B cell (primary cell): ENCODE measurements around the gene TMEM139. TPM values are rescaled to one million over a fixed set of nuclear protein-coding genes. Genes with fewer than 3 reads are reported as not detected.
A peak's percentile ranks its signal among the peaks of the same experiment; 100 is the strongest.
"Not testable (repeated sequence)": the region's sequence is repeated elsewhere in the genome, so short reads cannot be mapped to it uniquely, and the experiment has no call there.

ENCODE experiments used
- ATAC-seq: fragments of 200-7000 bp; cut with Tn5 transposase; one replicate; pipeline ENCODE4 v1.10.0; 2021; ENCODE audit warnings: low read depth, mild to moderate bottlenecking, moderate number of reproducible peaks, moderate library complexity
- CTCF ChIA-PET: fragments of 350-600 bp; sonication (Branson Sonifier 250); formaldehyde crosslinking; loops from one replicate; lab custom pipeline; 2021; ENCODE audit warnings: antibody characterized with exemption, inconsistent platforms; lab: Charles Lee
- POLR2A ChIA-PET: fragments of 350-600 bp; sonication (Branson Sonifier 250); formaldehyde crosslinking; loops from one replicate; lab custom pipeline; 2021; ENCODE audit warnings: antibody characterized with exemption; lab: Charles Lee
- DNase-seq: peaks from one replicate; pipeline ENCODE4 v3.0.0; 2013
- H2AFZ ChIP-seq: 2 replicates; pipeline ENCODE4 v1.6.1; 2012; ENCODE audit warnings: mild to moderate bottlenecking, low read depth, low read length; ENCODE audit not compliant: insufficient read depth, poor library complexity, severe bottlenecking
- H3K27ac ChIP-seq, 2 donors: 1 replicate in 1 of 2; 2 replicates in 1 of 2; pipeline ENCODE4 v1.5.1; 2012 to 2013; ENCODE audit warnings: low read length in 2 of 2, mild to moderate bottlenecking in 2 of 2, moderate library complexity in 1 of 2
- H3K27me3 ChIP-seq, 4 experiments: fragments of 200-600 bp in 1 of 4; sonication (generic) in 1 of 4; replicated peaks in 1 of 4; 1 replicate in 2 of 4; 2 replicates in 2 of 4; pipeline versions ENCODE4 v1.6.1 to v1.7.0; 2013 to 2016; ENCODE audit warnings: low read length in 3 of 4, mild to moderate bottlenecking in 2 of 4, mixed read lengths in 1 of 4, moderate library complexity in 1 of 4; ENCODE audit not compliant: insufficient read depth in 4 of 4, control insufficient read depth in 3 of 4; ENCODE audit errors: control extremely low read depth in 1 of 4
- H3K36me3 ChIP-seq, 2 experiments: replicated peaks in 1 of 2; 1 replicate in 1 of 2; 2 replicates in 1 of 2; pipeline versions ENCODE4 v1.6.1 to v1.7.1; 2013; ENCODE audit warnings: low read length in 1 of 2; ENCODE audit not compliant: insufficient read depth in 2 of 2, control insufficient read depth in 1 of 2; ENCODE audit errors: control extremely low read depth in 1 of 2, extremely low read depth in 1 of 2
- H3K4me1 ChIP-seq, 2 donors: fragments of 200-600 bp in 1 of 2; sonication (generic) in 1 of 2; 1 replicate in 1 of 2; 2 replicates in 1 of 2; pipeline versions ENCODE4 v1.5.1 to v1.6.1; 2013 to 2017; ENCODE audit warnings: low read length in 2 of 2; ENCODE audit not compliant: control insufficient read depth in 2 of 2, insufficient read depth in 2 of 2
- H3K4me2 ChIP-seq: replicated peaks from 2 replicates; pipeline ENCODE3; 2012; ENCODE audit warnings: mild to moderate bottlenecking, low read depth, low read length; ENCODE audit not compliant: poor library complexity, severe bottlenecking
- H3K4me3 ChIP-seq, 5 experiments: fragments of 200-600 bp in 1 of 5; sonication (generic) in 1 of 5; 1 replicate in 3 of 5; 2 replicates in 2 of 5; pipeline versions ENCODE4 v1.5.1 to v1.7.0; 2011 to 2016; ENCODE audit warnings: low read length in 4 of 5, mild to moderate bottlenecking in 4 of 5, low read depth in 2 of 5, control low read depth in 1 of 5, moderate library complexity in 1 of 5; ENCODE audit not compliant: insufficient read depth in 1 of 5; ENCODE audit errors: control extremely low read depth in 1 of 5, extremely low read depth in 1 of 5
- H3K79me2 ChIP-seq: fragments of 200-600 bp; sonication (generic); one replicate; pipeline ENCODE4 v1.6.0; 2016; ENCODE audit warnings: low read length; ENCODE audit not compliant: control insufficient read depth, insufficient read depth
- H3K9ac ChIP-seq: fragments of 200-600 bp; sonication (generic); 2 replicates; pipeline ENCODE4 v1.6.1; 2017; ENCODE audit warnings: mild to moderate bottlenecking, low read length, moderate library complexity
- H3K9me3 ChIP-seq, 3 donors: one replicate each; pipeline versions ENCODE4 v1.6.1 to v1.7.1; 2013; ENCODE audit warnings: low read length in 2 of 3; ENCODE audit not compliant: control insufficient read depth in 2 of 3, insufficient read depth in 1 of 3; ENCODE audit errors: control extremely low read depth in 1 of 3
- H4K20me1 ChIP-seq: 2 replicates; pipeline ENCODE4 v1.6.0; 2012; ENCODE audit warnings: mild to moderate bottlenecking, low read length; ENCODE audit not compliant: insufficient read depth, control insufficient read depth, poor library complexity, severe bottlenecking
- H3K27ac Mint-ChIP-seq: one replicate; pipeline ENCODE4 v1.8.0; 2021; ENCODE audit warnings: mixed read lengths
- H3K27me3 Mint-ChIP-seq: one replicate; pipeline ENCODE4 v1.8.0; 2021; ENCODE audit warnings: mixed read lengths
- H3K4me1 Mint-ChIP-seq: one replicate; pipeline ENCODE4 v1.8.0; 2021; ENCODE audit warnings: mixed read lengths
- H3K4me3 Mint-ChIP-seq: one replicate; pipeline ENCODE4 v1.8.0; 2021; ENCODE audit warnings: mixed read lengths
- H3K9me3 Mint-ChIP-seq: one replicate; pipeline ENCODE4 v1.8.0; 2022; ENCODE audit warnings: mixed read lengths; ENCODE audit not compliant: insufficient read depth
- CTCF ChIP-seq: fragments of 200-600 bp; IDR thresholded peaks from one replicate; pipeline ENCODE4 v1.8.0; 2022; ENCODE audit warnings: antibody characterized with exemption, mild to moderate bottlenecking
- EZH2 ChIP-seq: IDR thresholded peaks from 2 replicates; pipeline ENCODE4 v1.6.1; 2012; ENCODE audit warnings: borderline replicate concordance, low read depth, mild to moderate bottlenecking, moderate library complexity, low read length; ENCODE audit not compliant: insufficient read depth, poor library complexity, severe bottlenecking
- WGBS: methylation state at CpG from one replicate; pipeline ENCODE4 v1.1.5; 2013; ENCODE audit warnings: missing lambda C conversion rate; ENCODE audit not compliant: insufficient coverage; 5-methylcytosine and 5-hydroxymethylcytosine counted together
- intact Hi-C: fragments of 100-400 bp; cut with micrococcal nuclease; formaldehyde crosslinking; loops from one replicate; pipeline ENCODE4 v1.10.0; 2022
- polyA plus RNA-seq: library from polyadenylated mRNA; depleted of rRNA; stranded (reverse); fragments of >200 nt; gene quantifications from 2 replicates; pipeline ENCODE4 v1.2.3, GENCODE V29; 2012
- total RNA-seq, 2 donors: library from RNA; stranded (reverse); fragments of 120-200 nt in 1 of 2; gene quantifications; 1 replicate in 1 of 2; 2 replicates in 1 of 2; pipeline versions ENCODE4 v1.2.3 to v1.2.4, GENCODE V29; 2013 to 2022

TMEM139 gene
- total and polyA plus RNA-seq, 2 donors (not counting 1 experiment from before 2014, with no cell fraction given) = 0.12 TPM; not detected in 1

GRCh38 chr7:143263266-143264195, 21.2 kb upstream of the TMEM139 start, which contains the start of gene GSTK1:
GSTK1 (plus strand) TSS chr7:143263441; CDS start chr7:143263514, 73 bp downstream.
- Histone ChIP-seq H3K4me2 (peak within 1 kb of the TSS; percentile 77), H4K20me1 (no peaks in the 10 kb centered on the region), H3K9ac (peak within 1 kb of the TSS; percentile 92), H3K9me3 (no peaks in the 10 kb centered on the region), H3K27ac (peak within 1 kb of the TSS; percentile 80 to 82), H3K4me1 (peaks cover 28 to 38% of the 10 kb centered on the region in 2 donors), H2AFZ (peak within 1 kb of the TSS; percentile 80), H3K27me3 (no peaks in the 10 kb centered on the region), H3K79me2 (peaks cover 16% of the 10 kb centered on the region), H3K36me3 (peaks cover 5 to 19% of the 10 kb centered on the region in 2 experiments), H3K4me3 (peak within 1 kb of the TSS; percentile 73 to 99 (median 90))
- intact Hi-C loops = loop anchor here (1.0 to 5.0 kb wide), 5 partner anchors 8 to 117 kb away; partner anchors contain the start of genes CASP2 and ZYX
- ATAC-seq = peak; percentile 95
- Mint-ChIP-seq H3K4me1 (peaks cover 52% of the 10 kb centered on the region), H3K9me3 (no peaks in the 10 kb centered on the region), H3K27ac (peak within 1 kb of the TSS; percentile 91), H3K4me3 (peak within 1 kb of the TSS; percentile 93), H3K27me3 (no peaks in the 10 kb centered on the region)
- 1% methylated on average over 43 of the region's 48 CpGs for WGBS
- TF ChIP-seq CTCF = no peak
- TF ChIP-seq EZH2 = no peak
- CTCF ChIA-PET = interaction anchor here (0.6 to 4.8 kb wide), 9 partner anchors 16 to 250 kb away, joined by 3 to 35 read pairs (median 3); partner anchors contain the start of gene CASP2
- DNase-seq = peak; percentile 71
- POLR2A ChIA-PET = interaction anchor here (0.6 to 2.1 kb wide), 10 partner anchors 9 to 466 kb away, joined by 3 to 10 read pairs (median 4); partner anchors contain the start of gene CASP2

GRCh38 chr7:143264196-143264568, 20.6 kb upstream of the TMEM139 start:
- ATAC-seq, H3K27me3 Mint-ChIP-seq, H4K20me1 ChIP-seq, H3K9me3 Mint-ChIP-seq, H3K27me3 ChIP-seq, DNase-seq, H3K9me3 ChIP-seq: not testable (repeated sequence)
- Histone ChIP-seq H3K4me2 (peak overlapping the region; percentile 77), H3K4me3 (peak overlapping the region; percentile 73 to 99 (median 90)), H3K9ac (peak overlapping the region; percentile 92), H3K27ac (peak overlapping the region in 1 of 2 donors; percentile 82), H3K4me1 (peaks cover 27 to 32% of the 10 kb centered on the region in 2 donors), H3K79me2 (peaks cover 16% of the 10 kb centered on the region), H2AFZ (peak overlapping the region; percentile 80), H3K36me3 (peaks cover 5 to 26% of the 10 kb centered on the region in 2 experiments)
- ChIA-PET POLR2A (interaction anchor here (0.6 to 2.1 kb wide), 2 partner anchors 9 to 25 kb away, joined by 6 to 10 read pairs; no protein-coding TSS in a partner anchor), CTCF (interaction anchor here (0.9 to 4.8 kb wide), 2 partner anchors 24 to 41 kb away, joined by 3 to 35 read pairs; no protein-coding TSS in a partner anchor)
- H3K4me1 Mint-ChIP-seq = peaks cover 49% of the 10 kb centered on the region
- WGBS = 67% methylated on average over 9 of the region's 15 CpGs
- intact Hi-C loops = loop anchor here (5.0 kb wide), 1 partner anchor 38 kb away; no protein-coding TSS in a partner anchor
- H3K27ac Mint-ChIP-seq = peak overlapping the region; percentile 91
- H3K4me3 Mint-ChIP-seq = peak overlapping the region; percentile 93
